ENCODE data around the gene USP2.
A peak's percentile ranks its signal among the peaks of the same experiment; 100 is the strongest.

Gene USP2, protein sequence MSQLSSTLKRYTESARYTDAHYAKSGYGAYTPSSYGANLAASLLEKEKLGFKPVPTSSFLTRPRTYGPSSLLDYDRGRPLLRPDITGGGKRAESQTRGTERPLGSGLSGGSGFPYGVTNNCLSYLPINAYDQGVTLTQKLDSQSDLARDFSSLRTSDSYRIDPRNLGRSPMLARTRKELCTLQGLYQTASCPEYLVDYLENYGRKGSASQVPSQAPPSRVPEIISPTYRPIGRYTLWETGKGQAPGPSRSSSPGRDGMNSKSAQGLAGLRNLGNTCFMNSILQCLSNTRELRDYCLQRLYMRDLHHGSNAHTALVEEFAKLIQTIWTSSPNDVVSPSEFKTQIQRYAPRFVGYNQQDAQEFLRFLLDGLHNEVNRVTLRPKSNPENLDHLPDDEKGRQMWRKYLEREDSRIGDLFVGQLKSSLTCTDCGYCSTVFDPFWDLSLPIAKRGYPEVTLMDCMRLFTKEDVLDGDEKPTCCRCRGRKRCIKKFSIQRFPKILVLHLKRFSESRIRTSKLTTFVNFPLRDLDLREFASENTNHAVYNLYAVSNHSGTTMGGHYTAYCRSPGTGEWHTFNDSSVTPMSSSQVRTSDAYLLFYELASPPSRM

DNA sequence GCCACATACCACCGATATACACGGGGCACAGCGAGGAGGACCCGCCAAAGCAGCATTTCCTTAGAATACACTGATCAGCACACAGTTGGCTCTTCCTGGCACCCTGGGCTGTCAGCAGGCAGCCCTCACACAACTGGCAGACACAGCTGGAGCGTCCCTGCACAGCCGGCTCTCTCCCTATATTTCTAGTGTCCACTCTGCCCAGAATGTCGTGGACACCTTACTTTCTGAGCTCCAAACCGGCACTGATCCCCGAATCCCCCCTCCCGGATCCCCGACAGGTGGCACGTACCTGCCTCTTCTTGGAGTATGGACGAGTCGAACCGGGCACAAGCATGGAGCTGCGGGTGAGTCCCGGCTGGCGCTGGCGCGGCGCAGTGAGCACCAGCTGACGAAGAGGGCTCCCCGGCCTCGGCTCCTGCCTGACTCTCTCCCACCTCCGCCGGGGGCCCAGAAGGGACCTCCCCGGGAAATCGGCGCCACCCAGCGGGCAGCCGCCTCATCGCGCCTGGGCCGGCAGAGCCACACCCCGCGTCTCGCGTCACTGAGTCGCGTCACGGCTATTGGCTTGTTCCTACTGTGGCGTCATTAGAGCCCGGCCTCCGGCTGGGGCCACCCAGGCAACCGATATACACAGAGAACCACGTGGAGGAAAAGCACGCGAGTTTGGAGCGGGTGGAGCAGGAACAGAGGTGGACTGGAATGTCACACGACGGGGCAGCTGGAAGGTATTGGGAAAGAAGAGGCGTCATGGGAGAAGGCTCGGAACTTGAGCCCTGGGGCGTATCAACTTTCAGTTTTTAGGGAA is at the start of gene USP2:
Gene USP2 (minus strand): TSS at position 510 of the 808 bp plus-strand sequence. CDS start 8,210 bp downstream, outside the sequence.
- DNase-seq (ENCODE audit: low read depth in 4 of 4, low spot score in 1 of 4): peak; percentile 92 to 98 (median 93)

DNA sequence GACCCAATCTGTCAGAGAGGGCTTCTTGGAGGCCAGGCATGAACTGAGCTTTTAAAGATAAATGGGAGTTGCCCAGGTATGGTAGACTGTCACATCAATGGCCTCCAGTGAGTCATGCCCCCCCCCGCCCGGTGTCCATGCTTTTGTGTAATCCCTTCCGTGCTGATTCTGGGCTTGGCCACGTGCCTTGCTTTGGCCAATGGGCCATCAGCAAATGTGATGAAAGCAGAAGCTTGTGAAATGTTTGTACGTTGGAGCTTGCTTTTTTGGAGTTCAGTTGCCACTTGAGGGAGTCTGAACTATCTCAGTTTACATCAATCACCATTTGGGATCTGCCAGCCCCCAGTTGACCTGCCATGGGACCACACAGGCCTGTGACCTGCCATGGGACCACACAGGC is 45.8 kb upstream of the USP2 start:
- DNase-seq (ENCODE audit: low read depth in 4 of 4, low spot score in 1 of 4): no peak

DNA sequence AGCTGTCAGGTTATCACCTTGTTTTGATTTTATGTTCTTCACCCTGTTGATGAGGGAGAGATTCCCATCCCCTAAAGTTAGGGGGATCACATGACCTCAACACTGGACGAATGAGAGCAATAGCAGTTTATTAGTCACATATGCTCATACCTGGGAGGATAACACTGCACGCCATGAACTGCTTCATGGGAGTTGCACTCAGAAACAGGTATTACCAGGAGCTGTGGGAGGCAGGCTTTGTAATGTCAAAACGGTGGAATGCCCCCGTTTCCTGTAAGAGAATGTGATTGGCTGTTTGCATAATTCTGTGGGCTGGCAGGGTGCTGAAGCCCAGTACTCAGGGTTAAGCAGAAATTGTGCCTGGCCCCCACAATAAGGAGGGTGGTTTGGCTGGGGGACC is 44.7 kb upstream of the USP2 start:
- DNase-seq (ENCODE audit: low read depth in 4 of 4, low spot score in 1 of 4): no peak

DNA sequence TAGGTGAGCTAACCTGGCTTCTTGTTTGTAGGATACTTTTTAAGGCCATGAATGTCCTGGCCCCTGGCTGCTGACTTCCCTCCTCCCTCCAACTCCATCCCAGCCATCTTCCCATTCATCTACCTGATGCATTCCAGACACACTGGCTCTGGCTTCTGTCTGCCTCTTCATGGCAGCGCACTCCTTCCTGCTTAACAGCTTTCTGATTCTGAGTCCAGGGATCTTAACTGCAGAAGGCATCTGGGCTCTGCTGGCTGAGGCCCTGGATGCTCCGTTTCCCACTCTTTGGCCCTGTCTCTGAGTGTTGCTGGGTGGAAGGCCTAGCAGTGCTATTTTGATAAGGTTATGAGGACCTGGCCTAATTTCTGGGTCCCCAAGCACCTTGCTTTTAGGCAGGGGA is 43.3 kb upstream of the USP2 start:
- DNase-seq (ENCODE audit: low read depth in 4 of 4, low spot score in 1 of 4): no peak

DNA sequence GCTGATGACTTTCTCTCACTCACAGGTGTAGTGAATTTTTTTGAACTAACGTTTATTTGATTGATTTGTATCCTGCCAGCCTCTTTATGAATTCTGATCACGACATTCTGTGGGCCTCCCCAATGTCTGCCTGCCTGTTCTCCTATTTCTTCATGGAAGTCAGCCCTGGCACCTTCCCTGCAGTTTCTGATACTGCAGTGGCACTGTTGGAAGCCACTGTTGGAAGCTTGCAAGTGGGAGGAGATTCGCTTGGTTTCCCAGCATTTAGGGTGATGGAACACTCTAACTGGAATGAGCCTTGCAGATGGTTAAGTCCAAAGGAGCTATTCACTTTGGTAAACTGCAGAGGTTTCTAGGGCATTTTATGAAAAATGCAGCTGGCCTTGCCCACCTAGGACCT is 42.8 kb upstream of the USP2 start:
- DNase-seq (ENCODE audit: low read depth in 4 of 4, low spot score in 1 of 4): no peak

DNA sequence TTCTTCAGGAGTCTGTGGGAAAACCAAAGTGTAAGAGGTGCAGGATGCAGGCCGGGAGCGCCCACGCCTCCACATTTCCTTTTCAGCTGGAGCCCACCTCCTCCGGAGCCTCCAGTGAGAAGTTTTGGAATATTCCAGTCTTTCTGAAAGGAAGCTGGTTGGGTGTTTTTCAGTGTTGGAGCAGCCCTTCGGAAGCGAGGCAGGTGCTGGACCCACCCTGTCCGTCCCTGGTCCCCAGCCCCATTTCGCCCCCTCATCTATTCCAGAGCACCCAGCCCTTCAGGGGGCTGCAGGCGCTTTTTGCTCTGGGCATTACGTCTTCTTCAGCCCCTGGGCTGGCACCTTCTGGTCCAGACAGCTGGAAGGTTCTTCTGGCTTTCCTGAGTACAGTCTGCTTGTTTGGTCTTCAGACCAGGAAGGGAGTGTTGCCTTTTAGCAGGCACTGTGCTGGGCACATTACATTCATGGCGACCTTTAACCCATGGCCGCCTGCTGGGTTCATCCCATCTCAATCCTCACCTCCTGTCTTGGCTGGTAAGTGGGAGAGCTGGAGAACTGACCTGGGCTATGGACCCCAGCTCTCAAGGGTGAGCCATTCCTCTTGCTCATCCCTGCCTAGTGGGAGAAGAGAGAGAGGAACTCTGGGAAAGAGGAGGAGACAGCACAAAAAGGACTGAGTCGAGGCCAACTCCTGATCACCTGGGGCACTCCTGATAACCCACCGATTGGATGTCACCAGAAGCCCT is 42.2 kb upstream of the USP2 start:
- no peak for DNase-seq (ENCODE audit: low read depth in 4 of 4, low spot score in 1 of 4)

DNA sequence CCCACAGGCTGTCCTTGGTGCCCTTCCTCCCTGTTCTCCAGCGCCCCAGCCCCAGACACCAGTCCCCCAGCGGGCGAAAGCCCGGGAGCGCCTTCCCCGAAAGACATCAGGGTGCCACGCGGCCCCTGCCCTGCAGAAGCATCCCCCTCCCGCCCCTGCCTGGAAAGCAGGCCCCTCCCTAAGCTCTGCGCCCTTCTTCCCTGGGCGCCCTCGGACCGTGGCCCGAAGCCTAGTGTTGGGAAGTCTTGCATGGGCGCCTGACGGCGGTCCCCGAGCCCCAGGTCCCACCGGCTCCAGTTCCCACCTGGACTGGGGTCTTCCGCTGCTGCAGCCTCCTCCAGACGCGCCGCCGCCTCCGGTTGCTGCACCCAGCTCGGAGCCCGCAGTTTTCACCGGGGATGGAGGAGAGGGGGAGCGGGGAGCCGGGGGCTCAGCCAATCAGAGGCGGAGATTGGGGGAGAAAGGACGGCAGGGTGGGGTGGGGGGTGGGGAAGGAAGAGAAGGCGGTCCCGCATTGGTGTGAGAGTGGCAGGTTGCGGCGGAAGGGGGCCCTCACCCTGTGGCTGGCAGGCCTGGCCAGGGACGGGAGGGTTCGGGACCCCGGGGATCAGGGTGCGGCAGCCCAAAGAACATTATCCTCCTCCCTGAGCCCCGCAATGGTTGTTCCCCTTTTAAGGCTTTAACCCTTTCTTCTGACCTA is 41.5 kb upstream of the USP2 start, which contains the start of gene THY1:
Gene THY1 (minus strand): TSS at position 364 of the 700 bp plus-strand sequence. CDS start 2,267 bp downstream, outside the sequence.
- DNase-seq (ENCODE audit: low read depth in 4 of 4, low spot score in 1 of 4): no peak

DNA sequence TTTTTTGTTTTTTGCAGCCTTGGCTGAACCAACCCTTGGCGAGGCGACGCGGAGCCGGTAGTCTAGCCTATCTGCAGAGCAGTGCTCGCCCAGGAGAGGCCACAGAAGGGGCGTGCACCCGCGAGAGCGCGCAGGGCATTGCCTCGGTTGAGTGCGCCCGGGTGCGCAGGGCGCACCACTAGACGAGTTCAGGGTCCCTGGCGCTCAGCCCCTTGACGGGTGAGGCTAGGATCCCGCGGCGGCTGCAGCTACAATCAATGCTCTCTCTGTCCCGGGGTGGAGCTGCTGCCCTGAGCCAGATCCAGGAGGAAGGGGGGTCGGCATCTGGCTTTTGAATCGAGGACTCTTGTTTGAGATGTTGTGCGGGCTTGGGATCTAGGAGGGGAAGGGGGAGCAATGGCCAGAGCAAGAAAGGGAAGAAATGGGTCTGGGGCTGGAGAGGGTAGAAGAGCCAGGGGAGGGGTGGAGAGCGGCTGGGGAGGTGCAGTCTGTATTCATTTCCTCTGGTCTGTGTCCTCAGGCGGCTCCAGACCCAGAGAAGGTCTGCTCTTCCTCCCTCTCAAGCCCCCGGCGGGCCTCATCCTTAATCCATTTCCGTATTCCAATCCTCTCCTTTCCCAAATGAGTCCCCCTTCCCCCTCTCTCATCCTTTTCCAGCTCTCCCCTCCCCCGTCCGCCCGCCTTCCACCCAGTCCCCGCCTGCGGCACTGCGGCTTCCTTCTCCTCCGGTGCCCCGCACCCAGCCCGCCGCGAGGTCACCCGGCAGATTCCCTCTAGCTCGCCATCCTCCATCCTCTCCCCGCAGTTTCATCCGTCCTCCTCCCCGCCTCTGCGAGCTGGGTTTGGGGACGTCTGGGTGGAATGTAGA is 40.7 kb upstream of the USP2 start:
- no peak for DNase-seq (ENCODE audit: low read depth in 4 of 4, low spot score in 1 of 4)

DNA sequence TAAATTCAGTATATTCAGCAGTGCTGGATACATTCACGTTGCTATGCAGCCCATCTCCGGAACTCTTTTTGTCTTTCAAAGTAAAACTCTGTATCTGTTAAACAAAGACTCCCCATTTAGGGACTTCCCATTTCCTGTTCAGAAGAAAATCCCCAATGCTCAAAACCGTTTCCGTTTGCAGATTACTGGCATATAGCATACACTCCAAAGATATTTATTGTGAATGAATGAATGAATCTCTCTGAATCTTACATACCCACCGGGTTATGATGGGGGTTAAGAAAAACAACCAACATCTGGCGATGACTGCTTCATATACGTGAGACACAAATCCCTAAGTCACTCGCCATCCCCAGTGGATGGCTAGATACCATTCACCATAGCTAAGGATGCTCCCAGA is 39.9 kb upstream of the USP2 start:
- DNase-seq (ENCODE audit: low read depth in 4 of 4, low spot score in 1 of 4): no peak

DNA sequence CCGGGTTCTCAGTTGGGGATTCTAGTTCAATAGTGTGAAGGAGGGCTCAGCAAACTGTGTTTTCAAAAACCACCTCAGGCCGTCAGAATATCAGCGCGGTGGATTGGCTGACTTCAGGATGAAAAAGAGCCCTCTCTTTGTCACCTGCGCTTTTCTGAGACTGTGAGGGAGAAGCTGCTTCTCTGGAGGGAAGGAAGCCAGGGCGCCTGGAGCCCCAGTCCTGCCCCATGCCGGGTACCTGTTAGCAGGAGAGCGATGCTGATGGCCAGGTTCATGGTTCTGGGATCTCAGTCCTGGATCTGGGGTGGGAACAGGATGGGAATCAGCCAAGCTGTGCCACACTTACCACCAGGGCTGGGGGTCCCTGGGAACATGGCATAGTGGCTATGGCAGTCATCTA is 39.1 kb upstream of the USP2 start:
- no peak for DNase-seq (ENCODE audit: low read depth in 4 of 4, low spot score in 1 of 4)

DNA sequence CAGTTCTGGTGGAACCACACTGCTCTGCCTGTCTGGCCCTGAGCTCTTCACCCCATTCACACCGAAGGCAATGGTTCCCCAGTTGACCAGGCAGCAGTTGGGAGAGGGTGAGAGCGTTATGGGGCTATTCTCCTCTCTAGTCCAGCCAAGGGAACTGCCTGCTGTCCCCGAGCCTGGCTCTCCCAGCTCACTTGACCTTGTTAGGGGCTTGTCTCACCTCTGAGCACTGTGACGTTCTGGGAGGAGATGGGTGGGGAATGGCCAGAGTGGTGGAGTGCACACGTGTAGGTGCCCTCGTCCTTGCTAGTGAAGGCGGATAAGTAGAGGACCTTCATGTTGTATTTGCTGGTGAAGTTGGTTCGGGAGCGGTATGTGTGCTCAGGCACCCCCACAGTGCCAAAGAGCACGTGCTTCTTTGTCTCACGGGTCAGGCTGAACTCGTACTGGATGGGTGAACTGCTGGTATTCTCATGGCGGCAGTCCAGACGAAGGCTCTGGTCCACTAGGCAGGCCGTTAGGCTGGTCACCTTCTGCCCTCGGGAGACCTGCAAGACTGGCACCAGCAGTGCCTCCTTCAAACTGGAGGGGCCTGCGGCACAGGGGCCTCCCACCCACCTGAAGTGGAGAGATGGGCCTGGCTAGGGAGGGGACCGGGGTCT is 38.5 kb upstream of the USP2 start:
- no peak for DNase-seq (ENCODE audit: low read depth in 4 of 4, low spot score in 1 of 4)

DNA sequence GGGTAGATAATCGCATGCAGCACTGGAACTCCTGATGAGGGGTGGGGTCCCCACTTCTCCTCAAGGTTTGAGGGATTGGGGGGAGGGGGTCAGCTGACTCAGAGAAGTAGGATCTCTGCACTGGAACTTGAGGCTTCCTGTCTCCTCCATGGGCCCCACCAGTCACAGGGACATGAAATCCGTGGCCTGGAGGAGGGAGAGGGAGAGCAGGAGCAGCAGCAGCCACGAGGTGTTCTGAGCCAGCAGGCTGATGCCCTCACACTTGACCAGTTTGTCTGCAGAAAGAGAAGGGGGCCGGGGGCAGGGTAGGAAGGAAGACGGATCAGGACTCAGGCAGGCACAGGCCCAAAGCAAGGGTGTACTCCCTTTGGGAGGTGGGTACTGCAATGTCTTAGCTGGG is 37.8 kb upstream of the USP2 start:
- DNase-seq (ENCODE audit: low read depth in 4 of 4, low spot score in 1 of 4): no peak

DNA sequence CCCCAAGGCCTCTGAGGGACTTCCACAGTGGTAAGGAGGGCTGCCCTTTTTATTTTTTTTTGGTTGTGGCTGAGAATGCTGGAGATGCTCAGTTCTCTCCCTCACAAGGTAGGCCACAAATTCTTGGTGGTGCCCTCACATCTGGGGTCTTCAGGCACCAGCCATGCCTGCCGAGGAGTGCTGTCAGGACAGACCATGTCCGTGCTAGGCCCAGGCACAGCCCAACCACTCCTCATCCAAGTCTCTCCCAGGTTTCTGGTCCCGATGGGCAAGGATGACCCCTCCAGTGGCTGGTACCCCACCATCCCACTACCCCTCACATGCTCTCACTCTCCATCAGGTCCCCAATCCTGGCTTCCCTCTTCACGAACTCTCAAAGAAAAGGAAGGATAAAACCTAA is 37.3 kb upstream of the USP2 start:
- DNase-seq (ENCODE audit: low read depth in 4 of 4, low spot score in 1 of 4): no peak

DNA sequence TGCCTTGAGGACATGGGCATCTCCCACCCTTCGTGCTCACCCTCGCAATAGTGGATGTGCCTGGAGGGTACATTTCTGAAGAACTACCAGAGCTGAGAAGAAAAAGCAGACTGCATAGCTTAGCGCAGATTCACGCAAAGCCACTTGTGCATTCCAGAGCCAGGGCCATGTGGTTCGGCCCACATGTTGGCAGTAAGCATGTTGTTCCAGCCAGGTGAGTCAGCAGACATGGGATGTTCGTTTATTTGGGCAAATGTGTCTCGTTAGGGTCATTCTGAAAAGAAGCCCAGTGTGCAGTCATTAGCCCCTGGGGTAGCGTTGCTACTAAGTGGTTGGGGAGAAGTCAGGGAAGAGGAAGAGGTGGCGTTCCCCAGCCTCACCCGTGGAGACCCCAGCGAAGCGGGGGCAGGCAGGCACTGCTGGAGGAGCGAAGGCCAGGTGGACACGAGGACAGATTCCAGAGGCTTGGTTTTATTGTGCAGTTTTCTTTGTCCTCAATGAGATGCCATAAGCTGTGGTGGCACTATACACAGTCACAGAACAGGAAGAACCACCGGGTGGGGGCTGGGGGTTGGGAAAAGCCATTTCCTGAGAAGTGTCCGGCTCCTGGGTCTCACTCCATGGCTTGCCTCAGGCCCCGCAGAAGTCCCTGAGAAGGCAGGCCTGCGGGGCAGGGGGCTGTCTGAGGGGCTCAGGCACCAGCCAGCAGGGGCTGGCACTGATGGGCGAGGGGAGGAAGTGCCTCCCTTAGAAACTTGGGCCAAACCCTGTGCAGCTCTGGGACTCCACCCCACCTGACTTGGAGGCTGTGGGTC is 36.4 kb upstream of the USP2 start:
- no peak for DNase-seq (ENCODE audit: low read depth in 4 of 4, low spot score in 1 of 4)

DNA sequence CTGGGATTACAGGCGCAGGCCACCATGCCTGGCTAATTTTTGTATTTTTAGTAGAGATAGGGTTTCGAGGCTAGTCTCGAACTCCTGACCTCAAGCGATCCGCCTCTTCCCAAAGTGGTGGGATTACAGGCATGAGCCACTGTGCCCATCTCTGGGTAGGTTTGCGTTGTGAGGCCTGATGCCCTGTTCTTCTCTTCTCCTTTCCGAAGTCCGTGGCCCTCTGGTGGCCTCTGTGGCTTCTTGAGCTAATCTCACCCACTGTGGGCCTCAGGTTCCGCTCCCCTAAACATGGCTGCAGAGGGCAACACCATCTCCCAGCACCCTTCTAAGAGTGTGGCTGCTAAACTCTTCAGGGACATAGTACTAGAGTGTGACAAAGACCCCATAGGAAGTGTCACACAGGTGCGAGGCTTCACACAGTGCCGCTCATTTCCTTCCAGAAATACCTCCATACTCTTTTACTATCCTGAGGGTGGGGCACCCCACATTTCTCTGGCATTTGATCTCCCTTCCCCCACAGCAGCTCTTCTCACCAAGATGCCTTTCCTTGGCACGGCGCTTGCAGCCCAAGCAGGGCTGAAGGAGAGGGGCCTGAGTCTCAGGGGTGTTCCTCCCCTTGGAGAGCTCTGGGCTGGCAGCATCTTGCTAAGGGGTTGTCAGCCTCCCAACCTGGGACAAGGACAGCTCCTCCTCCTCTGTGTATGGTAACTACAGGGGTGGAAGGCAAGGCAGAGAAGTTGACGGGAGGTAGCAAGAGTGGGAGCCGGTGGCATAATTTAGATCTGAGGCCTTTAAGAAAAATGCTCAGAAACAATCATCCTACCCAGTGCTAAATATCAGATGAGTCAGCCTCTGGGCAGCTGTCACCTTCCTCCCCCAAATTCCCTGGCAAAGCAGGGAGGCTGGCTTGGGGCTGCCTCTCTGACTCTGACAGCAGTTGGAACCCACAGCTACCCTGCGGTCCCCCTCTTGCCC is 35.4 kb upstream of the USP2 start:
- no peak for DNase-seq (ENCODE audit: low read depth in 4 of 4, low spot score in 1 of 4)

DNA sequence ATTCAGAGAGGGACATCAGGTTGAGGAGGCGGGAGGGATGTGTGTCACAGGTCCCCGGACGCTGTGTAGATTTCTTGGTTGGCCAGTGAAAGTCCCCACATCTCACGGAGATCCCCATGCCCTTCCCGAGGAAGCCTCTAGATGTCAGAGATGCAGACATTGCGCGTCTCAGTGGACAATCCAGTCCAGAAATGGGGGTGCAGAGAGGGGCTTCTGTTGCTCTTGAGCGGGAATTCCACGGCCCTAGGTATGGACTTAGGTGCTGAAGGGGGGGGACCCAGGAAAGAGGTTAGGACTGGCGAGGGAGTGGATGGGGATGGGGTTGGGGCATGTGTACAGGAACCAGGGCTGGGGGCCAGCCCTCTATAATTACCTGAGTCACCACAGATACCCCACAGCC is 34.5 kb upstream of the USP2 start:
- DNase-seq (ENCODE audit: low read depth in 4 of 4, low spot score in 1 of 4): no peak

DNA sequence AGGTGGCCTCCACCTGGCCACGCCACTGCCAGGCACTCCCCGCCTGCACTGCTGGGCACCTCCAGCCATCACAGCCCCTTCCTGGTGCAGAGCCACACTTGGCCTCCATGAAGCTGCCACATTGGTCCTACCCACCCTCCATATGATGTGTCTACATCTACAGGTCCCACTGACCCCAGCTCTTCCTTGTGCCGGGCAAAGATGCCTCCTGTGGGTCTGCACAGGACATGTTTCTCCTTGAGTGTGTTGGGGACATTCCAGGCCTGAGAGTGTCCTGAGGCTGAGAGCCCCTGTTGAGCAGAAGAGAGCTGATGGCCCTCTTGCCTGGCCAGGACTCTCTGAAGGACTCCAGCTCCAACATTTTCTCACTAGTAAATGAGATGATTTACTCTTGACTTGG is 34.0 kb upstream of the USP2 start:
- DNase-seq (ENCODE audit: low read depth in 4 of 4, low spot score in 1 of 4): no peak

All from stimulated activated CD4-positive, alpha-beta T cell treated with anti-CD3 and anti-CD28 coated beads, Interleukin-1b, Interleukin-23, amount 100 ng/mL, for 24 hours (primary cell).